ENCODE results near the gene ONECUT3.

Gene ONECUT3

DNA sequence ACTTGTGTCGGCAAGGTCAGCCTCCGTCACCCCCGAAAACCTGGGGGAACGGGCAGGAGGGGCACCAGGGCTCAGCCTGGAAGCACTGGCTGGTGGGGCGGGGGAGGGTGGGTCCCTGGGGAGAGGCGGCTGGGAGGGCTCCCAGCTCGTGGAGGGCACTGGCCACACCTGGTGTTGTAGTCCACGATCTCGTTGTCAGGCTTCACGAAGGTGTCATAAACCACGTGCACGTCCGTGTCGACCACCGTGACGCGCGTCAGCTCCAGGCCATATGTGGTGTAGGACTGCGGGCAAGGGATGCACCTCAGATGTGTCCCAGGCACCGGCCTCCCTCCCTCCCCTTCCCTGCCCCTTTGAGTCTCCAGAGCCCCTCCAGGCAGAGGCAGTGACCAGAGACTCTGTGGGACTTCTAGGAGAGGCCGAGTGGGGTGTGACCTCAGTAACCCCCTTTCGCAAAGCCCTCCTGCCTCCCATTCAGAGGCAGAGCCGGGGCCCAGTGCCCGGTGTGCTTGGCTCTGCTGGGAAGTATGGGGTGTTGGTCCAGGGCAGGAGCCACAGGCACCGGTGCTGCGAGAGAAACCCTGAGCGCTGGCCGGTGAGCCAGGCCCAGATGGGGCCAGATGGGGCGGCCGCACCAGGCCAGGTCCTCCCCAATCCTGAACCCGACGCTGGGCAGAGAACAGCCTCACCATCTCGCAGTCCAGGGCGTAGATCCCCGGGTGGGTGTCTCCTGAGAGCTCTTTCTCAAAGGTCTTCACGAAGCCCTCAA lies 63.4 kb downstream of the ONECUT3 start:
- no peak for DNase-seq

DNA sequence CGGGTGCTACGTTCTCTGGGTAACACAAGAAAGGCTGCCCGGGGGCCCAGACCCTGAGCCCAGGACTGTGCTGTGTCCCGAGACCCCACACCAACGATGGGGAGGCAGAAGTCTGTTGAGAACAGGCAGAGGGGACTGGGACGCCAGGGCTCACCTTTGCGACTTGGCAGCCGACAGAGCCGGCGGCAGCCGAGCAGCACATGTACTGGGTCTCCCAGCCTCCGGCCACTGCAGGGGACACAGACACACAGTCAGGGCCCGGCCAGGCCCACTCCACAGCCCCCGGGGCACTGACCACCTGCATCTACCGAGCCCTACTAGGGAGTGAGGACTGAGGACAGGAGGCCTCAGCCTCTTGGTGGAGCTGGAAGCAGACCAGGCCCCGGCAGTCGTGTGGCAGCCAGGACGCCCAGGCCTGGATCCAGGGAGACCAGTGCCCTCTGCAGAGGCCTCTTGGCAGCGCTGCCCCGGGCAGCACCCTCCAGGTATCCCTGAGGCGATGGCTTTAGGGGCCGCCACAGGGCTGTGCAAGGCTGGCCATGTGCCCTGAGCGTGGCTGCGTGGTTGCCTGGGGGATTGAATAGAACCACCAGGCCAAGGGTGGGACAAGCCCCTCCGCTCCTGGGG lies 64.4 kb downstream of the ONECUT3 start:
- no peak for DNase-seq

DNA sequence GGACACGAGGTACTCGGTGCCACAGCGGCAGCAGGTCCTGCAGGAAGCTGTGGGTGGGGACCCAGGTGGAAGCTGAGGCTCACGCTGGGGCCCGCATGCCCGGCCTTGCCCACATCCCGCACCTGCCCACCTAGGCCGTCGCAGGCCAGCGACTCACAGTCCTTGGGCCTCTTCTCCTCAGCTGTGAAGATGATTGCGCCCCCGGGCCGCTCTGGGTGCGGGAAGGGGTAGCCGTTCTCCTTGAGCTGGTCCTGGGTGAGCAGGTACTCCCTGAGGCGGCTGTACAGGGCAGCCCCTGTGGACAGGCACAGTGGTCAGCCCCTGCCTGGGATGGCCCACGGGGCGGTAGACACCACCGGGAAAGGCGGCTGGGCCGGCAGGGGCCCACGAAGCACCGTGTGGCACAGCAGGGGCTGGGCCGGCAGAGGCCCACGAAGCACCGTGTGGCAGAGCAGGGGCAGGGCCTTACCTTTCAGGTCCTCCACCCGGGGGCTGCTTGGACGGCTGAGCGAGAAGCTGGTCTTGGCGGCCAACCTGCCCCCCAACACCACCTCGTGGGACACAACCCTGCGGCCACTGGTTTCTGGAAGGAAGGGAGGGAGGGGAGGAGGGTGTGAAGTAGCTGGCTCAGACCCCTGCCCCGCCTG lies 65.4 kb downstream of the ONECUT3 start:
- DNase-seq, result no peak

DNA sequence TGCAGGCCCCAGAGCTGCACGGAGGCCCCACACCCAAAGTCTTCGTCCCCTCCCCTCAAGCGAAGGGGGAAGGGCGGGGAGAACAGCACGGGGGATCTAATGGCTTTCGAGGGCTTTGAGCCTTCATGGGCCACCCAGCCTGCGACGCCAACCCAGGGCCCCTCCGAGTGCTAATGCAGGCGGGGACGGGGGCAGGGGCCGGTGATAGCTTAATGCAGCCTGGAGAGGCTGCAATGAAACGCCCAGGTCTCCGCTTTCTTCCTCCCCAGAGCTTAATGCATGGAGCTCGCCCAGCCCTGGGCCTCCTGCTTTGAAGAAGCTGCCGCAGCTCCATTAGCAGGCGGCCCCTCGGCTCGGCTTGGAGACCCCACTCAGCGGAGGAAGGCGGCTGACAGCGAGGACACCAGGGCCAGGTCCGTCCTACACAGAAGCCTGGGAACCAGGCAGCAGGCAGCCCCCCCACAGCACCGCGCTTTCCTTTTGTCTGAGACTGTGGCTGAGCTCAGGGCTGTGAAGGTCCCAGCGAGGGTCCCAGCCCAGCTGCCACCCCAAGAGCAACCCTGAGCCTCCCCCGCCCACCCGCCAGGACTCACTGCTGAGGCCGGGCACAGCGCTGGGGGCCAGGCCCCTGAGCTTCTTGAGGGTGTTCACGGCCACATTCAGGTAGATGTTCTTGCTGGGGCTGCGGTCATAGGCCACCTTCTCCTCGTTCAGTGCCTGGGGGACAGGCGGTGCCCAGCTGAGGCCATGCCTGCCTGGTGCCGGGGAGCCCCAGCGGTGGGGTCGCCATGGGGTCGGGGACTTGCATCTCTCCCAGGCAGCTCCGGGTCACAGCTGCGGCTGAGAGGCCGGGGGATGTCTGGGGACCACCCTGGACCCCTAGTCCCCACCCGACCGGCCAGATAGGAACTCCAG lies 66.3 kb downstream of the ONECUT3 start:
- no peak for DNase-seq

DNA sequence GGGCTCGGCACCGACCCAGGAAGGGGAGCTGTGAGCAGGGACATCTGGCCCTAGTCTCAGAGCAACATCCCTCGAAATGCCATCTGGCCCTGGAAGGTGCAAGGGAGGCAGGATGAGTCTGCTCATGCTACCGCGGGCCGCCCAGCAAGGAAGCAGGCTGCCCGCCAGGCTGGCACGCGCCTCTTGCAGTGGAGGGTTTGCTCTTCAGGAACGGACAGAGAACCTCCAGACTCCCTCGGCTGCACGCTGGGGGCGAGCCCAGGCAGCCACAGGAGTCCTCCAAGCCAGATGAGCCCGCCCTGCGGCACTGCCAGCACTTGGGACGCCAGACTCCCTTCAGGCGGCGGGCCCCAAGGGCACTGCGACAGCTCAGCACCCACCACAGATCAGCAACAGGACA lies 68.9 kb downstream of the ONECUT3 start:
- DNase-seq, result no peak

DNA sequence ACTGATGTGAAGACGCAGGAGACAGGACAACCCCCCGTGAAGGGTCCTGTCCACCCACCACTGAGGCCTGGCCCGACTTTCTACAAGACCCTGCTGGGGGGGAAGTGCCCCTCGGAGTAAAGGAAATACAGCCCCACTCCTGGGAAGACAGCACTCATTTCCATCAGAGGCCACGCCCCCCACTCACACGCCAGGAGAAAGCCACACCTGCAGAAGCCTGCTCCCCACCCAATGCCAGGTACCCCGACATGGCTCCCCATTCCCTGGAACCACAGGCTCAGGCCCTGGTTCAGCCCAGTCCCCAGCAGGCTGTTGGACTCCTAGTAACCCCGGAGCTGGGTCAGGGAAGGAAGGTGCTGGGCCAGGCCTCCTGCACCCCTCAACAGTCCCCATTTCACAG lies 69.7 kb downstream of the ONECUT3 start:
- no peak for DNase-seq

DNA sequence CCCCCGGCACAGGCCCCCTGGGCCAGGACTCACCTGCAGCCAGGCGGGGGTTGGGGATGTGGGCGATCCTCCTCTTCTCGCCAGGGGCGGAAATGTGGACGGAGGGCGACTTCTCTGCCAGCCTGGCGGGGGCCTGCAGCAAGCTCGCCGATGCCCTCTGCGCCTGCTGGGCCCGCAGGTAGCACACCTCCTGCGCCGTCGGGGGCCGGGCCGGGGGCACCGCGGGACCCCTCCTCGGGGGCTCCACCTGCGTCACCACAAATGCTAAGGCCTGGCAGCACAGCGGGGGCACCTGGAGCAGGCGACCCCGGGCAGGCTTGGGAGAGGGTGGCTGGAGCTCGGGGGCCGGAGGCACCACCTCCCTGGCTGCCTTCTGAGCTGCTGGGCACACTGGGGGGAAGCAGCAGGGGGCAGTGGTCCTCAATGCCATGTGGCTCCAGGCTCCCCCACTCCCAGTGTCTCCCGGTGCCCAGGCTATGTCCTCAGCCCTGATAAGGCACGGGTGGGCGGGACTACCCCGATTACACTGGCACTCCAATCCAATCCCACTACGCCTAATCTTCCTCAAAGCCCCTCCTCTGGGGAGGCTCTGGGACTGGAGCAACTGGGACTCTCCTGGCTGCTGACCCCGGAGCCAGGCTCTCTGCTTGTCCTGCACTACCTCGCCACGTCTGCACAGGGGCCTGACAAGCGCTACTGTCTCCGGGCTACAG lies 70.4 kb downstream of the ONECUT3 start:
- DNase-seq, result no peak

DNA sequence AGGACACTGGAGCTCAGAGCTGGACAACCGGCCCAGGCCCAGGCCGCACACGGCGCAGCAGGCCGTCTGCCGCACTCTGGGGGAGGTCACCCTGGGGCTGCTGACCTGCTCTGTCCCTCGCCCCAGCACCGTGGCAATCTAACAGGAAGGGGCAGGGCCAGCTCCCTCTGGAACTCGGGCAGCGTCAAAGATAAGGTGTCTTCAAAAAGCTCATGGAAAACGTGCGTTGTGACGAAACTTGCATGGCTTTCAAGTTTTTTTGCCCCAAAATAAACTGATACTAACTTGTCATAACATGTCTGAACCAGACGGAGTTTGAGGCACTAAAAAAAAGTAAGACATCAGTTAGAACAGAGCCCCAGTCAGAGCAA lies 70.9 kb downstream of the ONECUT3 start:
- DNase-seq, result no peak

DNA sequence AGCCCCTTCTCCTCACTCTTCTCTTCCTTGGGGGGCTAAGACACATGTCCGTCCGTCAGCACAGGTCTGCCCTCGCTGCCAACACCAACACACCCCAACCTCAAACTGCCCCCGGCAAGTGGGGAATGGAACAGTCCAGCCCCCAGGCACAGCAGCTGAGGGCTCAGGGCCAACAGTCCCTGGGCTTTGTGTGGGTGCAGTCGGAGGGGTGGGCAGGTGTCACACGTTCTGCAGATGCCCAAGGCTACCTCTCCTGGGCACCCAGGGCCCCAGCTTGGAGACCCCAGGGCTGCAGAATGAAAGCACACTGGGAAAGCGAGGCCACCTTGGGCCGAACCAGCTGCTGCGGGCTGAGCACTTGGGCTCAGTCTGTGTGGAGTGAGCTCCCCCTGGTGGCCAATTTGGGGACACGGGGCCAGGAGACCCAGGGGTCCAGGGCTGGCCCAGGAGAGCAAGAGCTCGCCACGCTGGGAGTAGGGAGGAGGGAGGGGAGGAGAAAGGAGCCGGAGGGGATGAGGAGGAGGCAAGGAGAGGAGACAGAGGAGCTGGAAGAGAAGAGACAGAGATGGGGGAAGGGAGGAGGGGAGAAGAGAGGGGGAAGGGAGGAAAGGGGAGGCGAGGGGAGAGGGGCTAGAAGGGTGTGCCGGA lies 72.7 kb downstream of the ONECUT3 start:
- DNase-seq, result peak; percentile 80

DNA sequence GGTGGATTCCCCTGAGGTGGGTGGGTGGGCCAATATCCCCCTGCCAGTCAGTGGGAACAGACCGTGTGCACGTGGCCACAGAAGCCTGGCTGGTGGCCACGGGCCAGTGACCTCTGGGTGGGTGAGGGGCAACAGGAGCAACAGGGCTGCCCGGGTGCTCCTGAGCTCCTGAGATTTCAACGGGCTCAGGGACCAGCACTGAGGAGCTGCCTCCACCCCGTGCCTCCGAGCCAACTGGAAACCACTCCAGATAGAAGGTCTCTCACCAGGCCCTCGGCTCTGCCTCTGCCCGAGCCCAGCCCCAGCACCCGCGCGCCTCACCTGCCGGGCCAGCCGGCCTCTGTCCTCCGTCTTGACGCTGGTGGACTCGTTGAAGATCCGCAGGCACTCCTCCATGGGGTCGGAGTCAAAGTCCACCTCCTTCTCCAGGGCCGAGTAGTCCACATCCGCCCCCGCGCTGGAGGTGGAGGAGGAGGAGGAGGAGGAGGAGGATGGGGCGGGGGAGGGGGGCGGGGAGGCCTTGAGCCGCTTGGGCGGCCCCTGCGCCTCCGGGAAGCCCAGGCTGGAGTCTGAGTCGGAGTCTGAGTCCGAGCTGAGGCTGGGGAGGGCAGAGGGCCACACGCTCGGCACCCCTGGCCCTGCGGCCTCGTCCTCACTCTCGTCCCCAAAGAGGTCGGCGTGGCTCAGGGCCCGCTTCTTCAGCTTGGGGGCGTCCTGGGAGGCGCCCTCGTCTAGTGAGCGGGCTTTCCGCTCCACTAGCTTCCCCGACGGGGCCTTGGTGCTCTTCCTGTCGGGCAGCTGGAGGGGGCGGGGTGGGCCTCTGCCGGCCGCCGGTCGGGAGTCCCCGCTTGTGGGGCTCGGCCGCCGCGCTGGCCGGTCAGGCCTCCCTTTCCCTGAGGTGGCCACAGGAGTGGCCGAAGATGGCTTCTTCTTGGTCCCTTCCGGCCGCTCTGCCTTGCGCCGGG lies 73.5 kb downstream of the ONECUT3 start:
- DNase-seq, result no peak

DNA sequence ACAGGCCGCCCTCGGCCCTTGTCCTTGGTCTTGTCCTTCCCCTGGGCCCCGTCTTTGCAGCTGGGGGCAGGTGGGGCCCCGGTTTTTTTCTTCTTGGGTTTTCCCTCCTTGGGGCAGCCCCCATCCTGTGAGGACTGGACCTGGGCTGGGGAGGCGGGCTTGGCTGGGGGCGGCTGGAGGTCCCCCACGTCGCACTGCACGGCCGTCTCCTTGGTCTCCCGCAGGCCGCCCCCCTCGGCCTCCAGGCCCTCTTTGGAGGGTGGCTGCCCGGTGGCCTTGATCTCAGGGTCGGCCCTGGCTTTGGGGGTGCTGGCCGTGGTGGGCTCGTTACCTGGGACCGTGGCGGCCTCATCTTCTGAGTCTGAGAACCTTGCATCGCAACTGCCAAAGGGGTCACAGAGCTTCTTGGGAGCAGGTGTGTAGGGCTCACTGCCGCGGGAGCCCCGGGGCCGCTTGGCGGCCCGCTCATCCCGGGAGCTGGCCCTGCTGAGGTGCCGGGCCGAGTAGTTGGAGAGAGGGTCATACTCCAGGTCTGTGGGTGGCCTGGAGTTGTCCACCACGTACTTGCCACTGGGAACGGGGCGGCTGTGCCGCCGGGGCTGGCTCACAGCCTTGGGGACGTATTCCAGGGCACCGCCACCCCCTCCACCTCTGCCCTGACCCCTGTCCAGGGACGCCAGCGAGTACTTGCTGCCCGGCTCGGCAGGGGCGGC lies 74.4 kb downstream of the ONECUT3 start:
- no peak for DNase-seq

DNA sequence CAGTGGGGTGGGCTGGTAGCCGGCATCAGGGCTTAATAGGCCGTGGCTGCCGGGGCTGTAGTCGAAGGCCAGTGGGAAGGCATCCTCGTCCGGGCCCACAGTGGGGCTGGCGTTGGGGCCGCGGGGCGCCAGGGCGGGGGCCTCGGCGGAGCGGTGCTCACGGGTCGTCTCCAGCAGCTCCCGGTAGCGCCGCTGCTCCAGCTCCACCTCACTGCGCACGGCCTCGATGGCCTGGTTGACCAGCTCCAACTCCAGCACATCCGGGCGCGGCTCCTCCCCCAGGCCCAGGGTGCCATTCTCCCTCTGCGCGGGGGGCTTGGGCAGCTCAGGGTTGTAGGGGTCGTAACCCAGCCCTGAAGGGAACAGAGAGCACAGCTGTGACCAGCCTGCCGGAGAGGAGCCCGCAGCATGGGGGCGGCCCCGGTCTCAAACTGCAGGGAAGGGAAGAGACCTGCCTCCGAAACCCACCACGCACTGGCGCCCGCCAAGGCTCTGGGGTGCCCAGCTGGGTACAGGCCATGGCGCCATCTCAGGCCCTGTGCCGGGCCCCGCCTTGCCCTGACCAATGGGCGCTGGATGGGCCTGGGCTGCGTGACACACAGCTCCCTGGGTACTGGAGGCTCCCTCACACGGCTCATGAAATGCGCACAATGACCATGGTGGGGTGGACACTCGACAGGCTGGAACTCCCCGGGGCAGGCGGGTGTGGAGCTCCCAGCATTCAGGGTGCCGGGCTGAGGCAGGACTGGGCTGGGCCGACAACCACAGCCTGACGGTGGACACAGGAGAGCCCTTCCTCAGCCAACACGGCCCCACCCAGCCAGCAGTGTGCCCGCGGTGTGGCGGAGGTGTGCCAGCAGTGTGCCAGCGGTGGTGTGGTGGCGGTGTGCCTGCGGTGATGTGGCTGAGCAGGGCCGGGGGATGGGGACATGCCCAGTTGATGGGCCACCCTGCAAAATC lies 75.3 kb downstream of the ONECUT3 start:
- no peak for DNase-seq

DNA sequence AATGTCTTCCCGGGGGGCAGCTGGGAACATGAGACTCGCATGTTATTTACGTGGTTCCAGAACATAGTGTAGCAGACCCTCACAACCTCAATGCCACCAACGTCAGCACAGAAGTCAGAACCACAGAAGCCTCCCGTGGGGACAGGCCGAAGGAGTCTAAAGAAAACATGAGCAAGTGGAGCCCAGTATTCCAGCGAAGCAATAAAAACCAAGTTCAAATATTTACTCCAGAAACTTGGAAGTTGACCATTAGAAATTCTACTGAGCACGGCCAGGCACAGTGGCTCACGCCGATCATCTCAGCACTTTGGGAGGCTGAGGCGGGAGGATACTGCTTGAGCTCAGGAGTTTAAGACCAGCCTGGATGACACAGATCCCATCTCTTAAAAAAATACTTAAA lies 76.7 kb downstream of the ONECUT3 start:
- no peak for DNase-seq

DNA sequence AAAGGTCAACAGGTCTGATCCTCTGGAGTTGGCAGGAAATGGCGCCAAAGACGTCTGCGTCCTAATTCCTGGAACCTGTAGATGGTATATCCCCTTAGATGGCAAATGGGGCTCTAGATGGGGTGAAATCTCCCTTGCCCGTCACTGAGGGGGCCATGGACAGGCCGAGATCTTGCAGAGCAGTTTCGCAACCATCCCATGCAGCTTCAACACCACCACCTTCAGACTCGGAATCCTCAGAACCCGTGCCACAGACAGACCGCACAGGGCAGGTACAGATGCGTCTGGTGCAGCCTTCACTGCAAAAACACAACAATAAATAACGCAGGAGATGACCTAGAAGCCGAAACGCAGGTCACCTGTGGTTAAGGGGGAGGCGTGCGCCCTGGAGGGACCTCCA lies 77.3 kb downstream of the ONECUT3 start:
- no peak for DNase-seq
